Activated T-helper 1 cell treated with anti-CD3 and anti-CD28 coated beads, Interleukin-2, amount 50 U/mL, for 16 hours (primary cell): ENCODE data around the gene ERVH48-1.
"Not testable (repeated sequence)": the region's sequence is repeated elsewhere in the genome, so short reads cannot be mapped to it uniquely, and the experiment has no call there.

Source experiments
- DNase-seq, 2 donors: peaks; one replicate each; pipeline ENCODE4 v3.0.0-alpha.2; 2020; ENCODE audit warnings: low read depth in 1 of 2, low spot score in 1 of 2

ERVH48-1 gene

DNA sequence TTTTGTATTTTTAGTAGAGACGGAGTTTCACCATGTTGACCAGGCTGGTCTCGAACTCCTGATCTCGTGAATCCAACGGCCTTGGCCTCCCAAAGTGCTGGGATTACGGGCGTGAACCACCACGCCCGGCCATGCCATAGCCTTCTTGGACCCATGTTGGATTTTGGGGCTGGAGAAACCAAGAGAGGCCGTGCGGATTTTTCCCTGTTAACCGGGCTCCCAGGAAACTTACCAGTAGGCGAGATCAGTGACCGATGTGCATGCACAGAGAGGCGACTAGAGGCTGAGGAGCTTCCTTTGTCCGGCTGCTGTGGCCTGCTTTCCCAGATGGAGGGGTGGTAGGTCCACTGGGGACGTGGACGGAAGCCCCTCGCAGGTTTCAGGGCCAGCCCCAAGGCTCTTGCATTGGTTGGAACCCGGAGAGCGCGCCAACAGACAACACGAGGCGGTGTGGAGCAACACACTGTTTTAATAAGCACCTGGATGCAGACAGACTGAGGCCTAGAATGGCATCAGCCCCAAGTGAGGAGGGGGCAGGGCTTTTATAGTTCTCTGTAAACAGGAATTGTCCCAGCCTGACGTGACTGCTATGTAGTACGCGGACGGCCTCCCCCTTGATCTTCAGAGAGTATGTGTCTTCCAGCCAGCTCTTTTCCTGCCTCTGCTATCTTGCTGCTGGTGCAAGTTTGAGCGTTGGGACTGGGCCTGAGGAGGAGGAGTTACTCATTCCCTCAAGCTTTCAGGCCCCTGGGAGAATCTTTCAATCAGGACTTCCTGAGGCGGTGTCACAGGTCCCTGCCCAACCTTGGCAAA is at the start of gene ERVH48-1:
ERVH48-1 (minus strand) TSS at position 517 of the 813 bp plus-strand sequence. CDS start 6,624 bp downstream, outside the sequence.
- no peak for DNase-seq

DNA sequence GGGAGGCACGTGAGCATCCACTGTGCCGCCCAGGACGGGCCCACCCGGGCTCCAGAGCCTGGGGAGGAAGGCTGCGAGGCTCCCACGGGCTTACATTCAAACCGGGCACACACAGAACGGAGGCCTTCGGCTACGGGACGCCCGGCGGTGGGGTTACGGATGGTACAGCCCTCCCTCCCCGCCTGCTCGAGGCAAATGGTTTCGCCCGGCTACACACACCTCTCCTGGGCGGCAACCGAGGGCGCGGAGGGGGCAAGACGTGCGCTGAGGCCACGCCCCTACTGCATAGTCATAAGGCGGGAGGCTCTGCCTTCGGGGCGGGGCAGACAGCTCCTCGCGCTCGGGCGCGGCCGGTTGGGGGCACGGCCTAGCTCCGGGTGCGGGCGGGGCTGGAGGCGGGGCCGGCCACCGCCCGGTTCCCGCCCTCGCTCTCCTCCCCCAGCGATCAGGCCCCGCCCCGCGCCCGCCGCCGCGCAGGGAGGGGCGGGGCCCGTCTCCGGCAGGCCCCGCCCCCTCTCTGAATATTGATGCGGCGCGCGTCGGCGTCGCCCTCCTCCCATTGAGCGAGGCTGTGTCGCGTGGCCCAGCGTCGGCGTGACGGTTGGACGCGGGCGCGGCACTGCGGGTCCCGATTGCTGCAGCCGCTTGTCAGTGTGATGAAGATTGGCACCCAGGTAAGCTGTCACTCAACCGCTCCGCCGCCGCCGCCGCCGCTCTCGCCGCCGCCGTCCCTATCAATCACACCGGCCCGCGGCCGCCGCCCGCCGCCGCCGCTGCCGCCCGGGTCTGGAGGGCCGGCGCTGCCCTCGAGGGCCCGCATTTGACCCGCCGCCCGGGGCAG is 48.8 kb upstream of the ERVH48-1 start, which contains the start of gene PKNOX1:
PKNOX1 (plus strand) TSS at position 572 of the 841 bp plus-strand sequence. CDS start 29,820 bp downstream, outside the sequence.
- peak; percentile 94 to 99 for DNase-seq

DNA sequence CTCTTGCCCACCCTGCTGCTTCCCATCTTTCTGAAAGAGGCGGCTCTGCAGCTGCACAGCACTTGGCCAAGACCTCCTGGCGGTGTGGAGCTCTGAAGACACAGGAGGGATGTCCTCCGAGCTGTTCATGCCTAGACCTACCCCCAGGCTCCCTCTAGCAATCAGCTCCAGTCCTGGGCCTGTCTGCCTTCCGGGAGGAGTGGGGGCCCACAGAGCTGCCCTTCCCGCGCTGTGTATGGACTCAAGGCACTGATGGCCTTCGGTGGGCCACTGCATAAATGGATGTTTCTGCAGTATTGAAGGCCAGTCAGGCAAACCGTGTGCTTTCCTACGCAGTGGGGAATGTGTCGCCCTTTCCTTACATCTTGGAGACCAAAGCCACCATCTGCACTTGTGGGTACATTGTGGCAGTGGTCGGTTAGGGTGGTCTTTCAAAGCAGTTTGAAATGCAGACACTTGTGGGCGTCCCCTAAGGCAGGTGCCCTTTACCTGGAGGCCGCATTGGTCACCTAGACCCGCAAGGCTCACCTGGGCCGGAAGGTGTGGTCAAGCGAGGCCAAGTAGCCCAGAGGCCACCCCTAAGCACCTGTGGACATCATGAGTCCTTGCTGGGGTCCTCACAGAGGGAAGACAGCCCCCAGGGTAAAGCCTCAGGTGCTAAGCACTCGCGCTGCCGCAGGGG is 48.0 kb upstream of the ERVH48-1 start:
- DNase-seq = no peak

DNA sequence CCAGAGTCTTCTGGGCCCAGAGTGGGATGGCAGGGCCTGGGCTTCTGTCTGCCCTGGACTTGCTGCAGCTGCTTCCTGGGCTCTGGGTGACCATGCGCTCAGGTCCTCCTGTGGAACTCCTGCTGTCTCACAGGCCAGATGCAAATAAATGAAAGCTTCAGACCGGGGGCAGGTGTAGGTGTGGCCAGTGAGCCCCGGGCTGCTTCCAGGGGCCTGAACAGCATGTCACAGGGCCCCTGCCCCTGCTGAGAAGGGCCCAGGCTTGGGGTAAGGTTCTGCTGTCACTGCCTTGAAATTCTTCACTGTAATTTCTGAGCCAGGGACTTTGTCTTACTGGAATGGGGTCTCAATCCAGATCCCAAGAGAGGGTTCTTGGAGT is 46.5 kb upstream of the ERVH48-1 start:
- DNase-seq = no peak

DNA sequence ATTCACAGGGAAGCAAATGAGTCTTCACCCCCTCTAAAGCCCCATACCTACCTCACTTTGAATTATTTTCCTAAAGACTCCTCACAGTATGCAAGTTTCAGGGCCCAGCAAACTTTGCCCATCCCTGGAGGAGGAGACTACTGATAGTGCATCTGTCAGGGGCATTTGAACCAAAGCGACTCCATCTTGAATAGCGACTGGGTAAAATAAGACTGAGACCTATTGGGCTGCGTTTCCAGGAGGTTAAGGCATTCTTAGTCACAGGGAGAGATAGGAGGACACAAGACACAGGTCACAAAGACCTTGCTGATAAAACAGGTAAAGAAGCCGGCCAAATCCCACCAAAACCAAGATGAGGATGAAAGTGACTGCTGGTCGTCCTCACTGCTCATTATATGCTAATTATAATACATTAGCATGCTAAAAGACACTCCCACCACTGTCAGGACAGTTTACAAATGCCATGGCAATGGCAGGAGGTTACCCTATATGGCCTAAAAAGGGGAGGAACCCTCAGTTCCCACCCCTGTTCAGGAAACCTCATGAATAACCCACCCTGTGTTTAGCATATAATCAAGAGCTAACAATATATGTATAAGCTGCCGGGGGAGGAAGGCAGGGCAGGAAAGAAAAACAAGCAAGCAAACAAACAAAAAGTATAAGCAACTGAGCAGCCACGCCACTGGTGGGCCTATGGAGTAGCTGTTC is 45.7 kb upstream of the ERVH48-1 start:
- no peak for DNase-seq

DNA sequence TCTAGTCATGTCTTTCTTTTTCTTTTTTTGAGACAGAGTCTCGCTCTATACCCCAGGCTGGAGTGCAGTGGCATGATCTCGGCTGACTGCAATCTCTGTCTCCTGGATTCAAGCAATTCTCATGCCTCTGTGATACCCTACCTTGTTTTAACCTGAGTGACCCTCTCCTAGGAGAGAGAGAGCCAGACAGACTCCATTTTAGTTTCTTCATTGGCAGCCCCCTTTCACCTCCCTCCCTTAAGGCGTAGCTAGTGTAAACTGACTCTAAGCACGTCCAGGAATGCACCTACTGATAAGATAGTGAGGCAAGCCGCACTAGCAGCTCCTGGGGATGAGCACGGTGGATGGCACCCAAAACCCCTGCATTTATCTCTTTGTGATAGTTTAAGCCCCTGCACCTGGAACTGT is 43.8 kb upstream of the ERVH48-1 start:
- no peak for DNase-seq

DNA sequence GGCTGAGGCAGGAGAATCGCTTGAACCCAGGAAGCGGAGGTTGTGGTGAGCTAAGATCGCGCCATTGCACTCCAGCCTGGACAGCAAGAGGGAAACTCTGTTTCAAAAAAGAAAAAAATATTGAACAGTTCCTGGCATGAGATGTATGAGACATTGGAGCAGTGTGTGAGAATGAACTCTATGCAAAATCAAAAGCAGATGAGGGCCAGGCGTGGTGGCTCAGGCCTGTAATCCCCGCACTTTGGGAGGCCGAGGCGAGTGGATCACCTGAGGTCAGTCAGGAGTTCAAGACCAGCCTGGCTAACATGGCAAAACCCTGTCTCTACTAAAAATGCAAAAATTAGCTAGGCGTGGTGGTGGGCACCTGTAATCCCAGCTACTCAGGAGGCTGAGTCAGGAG is 42.2 kb upstream of the ERVH48-1 start:
- not testable (repeated sequence) for DNase-seq

DNA sequence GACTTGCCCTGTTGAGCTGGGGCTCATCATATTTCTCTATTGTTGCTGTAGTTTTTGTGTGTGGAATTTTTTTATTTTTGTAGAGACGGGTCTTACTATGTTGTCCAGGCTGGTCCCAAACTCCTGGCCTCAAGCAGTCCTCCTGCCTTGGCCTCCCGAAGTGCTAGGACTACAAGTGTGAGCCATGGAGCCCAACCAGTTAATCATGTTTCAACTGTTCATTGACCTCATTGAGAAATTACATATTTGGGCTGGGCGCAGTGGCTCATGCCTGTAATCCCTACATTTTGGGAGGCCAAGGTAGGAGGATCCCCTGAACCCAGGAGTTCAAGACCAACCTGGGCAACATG is 39.8 kb upstream of the ERVH48-1 start:
- no peak for DNase-seq

DNA sequence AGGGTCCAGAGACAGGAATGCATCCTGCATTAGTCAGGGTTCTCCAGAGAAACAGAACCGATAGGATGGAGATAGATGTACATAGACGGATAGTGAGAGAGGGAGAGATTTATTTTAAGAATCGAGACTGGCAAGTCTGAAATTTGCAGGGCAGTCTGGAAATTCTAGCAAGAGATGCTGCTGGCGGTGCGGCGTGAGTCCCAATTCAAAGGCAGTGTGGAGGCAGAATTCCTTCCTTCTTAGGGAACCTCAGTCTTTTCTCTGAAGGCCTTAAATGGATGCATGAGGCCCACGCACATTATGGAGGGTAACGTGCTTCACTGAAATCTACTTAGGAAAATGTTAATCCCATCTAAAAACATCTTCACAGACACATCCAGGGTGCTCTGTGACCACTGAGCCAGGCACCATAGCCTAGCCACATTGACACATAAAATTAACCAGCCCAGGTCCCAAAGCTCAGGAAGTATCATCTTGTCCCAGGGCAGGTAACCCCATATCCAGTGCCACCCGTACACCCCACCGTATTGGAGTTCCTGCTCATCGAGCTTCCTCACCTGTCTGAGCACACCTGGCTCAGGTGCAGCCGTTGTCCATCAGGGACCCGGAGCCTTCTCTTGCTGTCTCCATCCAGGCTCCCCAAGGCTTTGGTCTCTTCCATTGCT is 39.2 kb upstream of the ERVH48-1 start:
- DNase-seq = no peak

DNA sequence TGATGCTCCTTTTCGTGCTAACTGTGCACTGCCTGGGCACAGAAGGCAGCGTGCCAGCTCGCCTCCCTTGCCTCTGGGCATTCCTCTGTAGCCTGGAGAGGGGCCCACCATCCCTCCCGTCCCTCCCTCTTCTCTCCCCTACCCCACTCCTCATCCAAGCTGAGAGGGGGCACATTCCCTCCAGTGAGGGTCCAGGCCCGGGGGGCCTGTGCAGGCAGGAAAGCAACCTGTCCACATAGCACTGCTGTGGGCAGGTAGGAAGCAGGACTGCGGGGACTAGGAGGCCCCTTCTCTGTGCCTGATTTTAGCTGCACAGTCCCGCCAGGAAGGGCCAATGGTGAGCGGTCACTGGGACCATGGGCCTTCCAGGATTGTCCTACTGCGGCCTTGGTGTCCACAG is 38.7 kb upstream of the ERVH48-1 start:
- DNase-seq = no peak

DNA sequence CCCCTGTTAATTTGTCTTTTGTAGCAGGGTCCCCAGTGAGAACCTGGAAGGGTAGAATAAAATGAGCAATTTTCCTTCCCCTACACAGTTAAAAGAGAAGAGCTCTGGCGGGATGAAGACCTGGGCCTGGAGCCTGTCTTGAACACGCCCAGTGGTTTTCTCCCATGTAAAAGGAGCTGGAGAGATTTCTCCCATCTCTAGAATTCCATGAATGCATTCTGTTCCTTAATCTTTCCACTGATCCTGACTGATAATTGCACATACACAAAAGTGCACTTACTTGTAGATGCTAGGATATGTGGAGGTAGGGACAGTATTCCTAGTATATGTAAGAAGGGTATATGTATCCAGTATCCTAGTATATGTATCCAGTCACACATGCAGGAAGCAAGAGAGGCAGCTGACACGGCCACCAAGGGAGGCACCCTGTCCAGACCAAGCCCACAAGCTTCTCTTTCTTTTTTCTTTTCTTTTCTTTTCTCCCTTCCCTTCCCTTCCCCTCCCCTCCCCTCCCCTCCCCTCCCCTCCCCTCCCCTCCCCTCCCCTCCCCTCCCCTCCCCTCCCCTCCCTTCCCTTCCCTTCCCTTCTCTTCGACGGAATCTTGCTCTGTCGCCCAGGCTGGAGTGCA is 37.1 kb upstream of the ERVH48-1 start:
- DNase-seq = no peak

DNA sequence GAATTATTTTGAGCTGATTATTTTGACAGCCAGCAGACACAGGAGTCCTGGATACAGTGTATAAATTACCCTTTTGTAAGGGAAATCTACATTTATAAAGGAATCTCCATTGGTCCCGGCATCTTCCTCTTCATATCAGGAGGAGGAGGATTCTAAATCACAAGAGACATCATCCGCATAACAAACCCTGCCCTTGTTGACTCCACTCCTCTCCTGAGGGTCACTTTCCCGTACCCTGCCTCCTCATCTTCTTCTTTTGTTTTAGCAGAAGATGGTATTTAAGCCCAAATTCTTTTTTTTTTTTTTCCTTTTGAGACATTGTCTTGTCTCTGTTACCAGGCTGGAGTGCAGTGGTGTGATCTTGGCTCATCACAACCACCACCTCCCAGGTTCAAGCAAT is 34.3 kb upstream of the ERVH48-1 start:
- DNase-seq = no peak

DNA sequence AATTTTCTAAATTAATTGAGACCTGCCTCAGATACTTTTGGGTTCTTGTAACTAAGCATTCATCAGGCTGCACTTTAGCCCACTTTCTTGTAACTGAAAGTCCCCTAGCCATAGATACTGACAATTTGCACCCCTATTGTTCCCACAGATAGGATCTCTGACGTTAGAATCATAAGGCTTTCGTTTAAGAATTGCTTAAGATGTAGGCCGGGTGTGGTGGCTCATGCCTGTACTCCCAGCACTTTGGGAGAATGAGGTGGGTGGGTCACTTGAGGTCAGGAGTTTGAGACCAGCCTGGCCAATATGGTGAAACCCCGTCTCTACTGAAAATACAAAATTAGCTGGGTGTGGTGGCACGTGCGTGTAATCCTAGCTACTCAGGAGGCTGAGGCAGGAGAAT is 32.7 kb upstream of the ERVH48-1 start:
- DNase-seq = not testable (repeated sequence)

DNA sequence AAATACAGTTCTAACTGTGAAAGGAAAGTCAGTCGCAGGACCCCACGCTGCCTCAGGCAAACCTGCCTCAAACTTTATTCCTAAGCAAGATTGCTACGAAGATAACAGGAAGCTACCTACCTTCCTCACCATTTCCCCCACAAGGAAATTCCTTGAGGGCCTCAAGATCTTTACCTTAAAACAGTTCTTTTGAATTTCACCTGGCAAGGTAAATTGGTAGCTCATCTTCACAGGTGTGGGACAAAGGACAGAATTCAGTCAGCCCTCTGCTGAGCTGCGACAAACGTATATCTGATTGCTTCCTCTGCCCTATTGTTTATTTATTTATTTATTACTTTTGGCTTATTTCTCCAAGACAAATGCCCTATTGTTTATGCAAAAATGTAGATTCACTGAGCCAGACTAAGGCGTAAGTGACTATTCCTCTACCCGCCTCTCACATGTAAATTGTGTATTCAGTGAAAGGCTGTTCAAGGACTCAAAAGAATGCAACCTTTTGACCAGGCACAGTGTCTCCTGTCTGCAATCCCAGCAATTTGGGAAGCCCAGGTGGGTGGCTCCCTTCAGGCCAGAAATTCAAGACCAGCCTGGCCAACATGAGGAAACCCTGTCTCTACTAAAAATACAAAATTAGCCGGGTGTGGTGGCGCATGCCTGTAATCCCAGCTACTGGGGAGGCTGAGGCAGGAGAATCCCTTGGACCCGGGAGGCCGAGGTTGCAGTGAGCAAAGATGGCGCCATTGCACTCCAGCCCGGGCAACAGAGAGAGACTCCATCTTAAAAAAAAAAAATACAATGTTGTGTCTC is 31.6 kb upstream of the ERVH48-1 start:
- DNase-seq = no peak

DNA sequence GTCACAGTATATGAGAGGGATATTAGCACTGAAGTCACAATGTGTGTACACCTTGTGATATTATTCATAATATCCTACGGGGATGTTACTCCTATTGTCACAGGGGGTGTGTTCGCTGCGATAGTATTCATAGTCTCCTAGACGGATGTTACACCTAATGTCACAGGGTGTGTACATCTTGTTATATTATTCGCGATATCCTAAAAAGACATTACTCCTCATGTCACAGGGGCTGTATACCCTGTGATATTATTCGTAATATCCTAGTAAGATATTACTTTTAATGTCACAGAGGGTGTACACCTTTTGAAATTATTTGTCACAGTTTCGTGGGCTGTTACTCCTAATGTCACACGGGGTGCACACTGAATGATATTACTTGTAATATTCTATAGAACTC is 25.8 kb upstream of the ERVH48-1 start:
- DNase-seq = not testable (repeated sequence)

DNA sequence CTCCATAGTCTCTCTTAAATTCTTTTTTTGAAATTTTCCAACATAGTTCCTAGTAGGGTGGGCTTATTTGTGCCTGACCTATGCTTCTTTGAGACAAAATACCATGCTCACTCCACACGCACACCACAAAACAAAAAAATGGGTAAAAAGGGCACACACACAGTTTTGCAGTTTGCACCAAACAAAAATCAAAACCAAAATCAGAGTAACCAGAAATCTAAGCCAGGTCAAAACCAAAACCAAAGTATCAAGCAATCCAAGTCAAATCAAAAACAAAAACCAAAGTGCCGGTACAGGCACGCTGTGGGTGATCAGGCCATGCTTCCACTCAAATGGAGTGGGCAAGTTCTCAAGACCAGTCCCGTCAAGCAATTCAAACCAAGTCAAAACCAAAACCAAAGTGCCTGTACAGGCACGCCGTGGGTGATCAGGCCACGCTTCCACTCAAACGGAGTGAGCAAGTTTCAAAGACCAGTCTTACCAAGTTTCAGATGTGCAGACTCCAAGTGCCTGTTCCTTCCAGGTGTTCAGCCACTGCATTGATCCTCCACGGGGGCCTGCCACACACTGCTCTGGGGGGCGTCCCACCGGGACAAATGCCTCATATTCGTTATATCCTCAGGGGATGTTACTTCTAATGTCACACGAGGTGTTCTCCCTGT is 23.8 kb upstream of the ERVH48-1 start:
- not testable (repeated sequence) for DNase-seq

DNA sequence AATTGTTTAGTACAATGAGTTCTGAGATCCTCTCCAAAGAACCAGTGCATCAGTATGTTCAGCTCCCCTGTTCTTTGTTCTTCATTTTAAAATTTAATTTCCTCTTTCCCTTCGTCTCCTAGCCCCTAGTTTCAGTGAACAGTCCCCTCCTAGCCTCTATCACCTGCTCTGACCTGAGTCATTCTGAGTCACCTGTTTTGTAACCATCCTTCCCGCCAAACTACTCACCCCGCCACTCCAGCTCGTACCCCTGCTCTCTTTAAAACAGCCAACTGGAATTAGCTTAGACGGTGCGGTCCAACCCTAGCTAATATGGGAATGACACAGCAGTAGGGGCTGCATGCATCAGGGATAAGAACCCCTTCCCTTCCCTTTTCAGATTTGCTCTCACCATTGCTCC is 16.8 kb upstream of the ERVH48-1 start:
- no peak for DNase-seq

DNA sequence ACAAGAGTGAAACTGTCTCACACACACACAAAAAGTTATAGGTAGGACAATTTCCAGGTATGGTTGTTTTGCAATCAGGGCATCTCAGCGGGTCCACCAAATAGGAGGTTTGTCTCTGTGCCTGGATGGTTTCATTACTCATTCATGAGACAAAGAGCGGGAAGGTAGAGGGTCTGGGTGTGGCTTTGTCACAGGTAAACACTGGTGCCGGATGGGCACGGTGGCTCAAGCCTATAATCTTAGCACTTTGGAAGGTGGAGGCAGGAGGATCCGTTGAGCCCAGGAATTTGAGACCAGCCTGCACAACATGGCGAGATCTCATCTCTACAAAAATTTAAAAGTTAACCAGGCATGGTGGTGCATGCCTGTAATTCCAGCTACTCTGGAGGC is 16.3 kb upstream of the ERVH48-1 start:
- DNase-seq = no peak
